GM18907 (cell line): ENCODE data around the gene TSSK6.

Experiments used
- ATAC-seq: cut with Tn5 transposase; IDR thresholded peaks from one replicate; pipeline ENCODE4 v1.9.1; 2021; ENCODE audit warnings: mild to moderate bottlenecking, moderate library complexity; ENCODE audit not compliant: unreplicated experiment

TSSK6 gene

DNA sequence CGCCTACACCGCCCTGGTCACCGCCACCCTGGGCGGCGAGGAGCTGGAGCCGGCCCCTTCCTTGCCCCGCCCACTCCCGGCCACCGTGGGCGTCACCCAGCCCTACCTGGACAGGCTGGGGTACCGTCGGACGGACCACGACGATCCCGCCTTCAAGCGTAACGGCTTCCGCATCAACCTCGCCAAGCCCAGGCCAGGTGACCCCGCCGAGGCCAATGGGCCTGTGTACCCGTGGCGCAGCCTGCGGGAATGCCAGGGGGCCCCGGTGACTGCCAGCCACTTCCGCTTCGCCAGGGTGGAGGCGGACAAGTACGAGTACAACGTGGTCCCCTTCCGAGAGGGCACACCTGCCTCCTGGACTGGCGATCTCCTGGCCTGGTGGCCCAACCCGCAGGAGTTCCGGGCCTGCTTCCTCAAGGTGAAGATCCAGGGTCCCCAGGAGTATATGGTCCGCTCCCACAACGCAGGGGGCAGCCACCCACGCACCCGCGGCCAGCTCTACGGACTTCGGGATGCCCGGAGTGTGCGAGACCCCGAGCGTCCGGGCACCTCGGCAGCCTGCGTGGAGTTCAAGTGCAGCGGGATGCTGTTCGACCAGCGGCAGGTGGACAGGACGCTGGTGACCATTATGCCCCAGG lies 29.7 kb upstream of the TSSK6 start:
- ATAC-seq: no peak

DNA sequence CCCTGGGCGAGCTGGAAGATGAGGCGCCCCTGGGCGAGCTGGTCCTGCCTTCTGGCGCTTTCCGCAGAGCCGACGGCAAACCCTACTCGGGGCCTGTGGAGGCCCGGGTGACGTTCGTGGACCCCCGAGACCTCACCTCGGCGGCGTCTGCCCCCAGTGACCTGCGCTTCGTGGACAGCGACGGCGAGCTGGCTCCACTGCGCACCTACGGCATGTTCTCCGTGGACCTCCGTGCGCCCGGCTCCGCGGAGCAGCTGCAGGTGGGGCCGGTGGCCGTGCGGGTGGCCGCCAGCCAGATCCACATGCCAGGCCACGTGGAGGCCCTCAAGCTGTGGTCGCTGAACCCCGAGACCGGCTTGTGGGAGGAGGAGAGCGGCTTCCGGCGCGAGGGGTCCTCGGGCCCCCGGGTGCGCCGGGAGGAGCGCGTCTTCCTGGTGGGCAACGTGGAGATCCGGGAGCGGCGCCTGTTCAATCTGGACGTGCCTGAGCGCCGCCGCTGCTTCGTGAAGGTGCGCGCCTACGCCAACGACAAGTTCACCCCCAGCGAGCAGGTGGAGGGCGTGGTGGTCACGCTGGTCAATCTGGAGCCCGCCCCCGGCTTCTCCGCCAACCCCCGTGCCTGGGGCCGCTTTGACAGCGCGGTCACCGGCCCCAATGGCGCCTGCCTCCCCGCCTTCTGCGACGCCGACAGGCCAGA lies 29.1 kb upstream of the TSSK6 start:
- no peak for ATAC-seq

DNA sequence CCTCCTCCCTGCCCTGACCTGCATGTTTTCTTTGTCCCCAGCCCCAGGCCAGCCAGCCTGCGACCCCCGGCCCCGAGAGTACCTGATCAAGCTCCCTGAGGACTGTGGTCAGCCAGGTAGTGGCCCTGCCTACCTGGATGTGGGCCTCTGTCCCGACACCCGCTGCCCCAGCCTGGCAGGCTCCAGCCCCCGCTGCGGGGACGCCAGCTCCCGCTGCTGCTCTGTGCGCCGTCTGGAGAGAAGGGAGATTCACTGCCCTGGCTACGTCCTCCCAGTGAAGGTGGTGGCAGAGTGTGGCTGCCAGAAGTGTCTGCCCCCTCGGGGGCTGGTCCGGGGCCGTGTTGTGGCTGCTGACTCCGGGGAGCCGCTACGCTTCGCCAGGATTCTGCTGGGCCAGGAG lies 28.3 kb upstream of the TSSK6 start:
- ATAC-seq: no peak

DNA sequence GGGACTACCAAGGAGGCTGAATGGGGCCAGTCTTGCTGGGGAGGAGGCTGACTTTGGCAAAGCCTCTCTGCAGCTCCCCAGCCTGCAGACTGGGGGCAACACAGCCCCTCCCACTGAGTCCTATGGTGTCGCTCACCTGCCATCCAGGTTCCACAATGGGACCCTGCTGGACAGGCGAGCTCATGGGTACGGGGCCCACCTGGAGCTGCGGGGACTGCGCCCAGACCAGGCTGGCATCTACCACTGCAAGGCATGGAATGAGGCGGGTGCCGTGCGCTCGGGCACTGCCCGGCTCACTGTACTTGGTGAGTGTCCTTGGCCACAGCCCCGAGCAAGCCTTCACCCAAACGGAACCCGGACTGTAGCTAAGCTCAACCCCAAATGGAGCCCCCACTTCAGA lies 27.8 kb upstream of the TSSK6 start:
- ATAC-seq: no peak

DNA sequence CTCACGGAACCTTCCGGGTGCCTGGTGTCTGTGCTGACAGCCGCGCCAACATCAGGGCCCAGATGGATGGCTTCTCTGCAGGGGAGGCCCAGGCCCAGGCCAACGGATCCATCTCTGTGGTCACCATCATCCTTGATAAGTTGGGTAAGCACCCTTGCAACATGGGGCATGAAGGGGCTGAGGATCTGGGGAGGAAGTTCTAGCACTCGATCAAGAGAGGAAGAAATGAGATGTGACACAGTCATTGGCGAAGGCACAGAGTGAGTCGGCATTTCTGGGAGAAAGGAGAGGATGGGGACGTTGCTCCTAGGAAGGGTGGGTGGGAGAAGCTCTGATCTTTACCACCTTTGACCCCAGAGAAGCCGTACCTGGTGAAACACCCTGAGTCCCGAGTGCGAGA lies 27.2 kb upstream of the TSSK6 start:
- no peak for ATAC-seq

DNA sequence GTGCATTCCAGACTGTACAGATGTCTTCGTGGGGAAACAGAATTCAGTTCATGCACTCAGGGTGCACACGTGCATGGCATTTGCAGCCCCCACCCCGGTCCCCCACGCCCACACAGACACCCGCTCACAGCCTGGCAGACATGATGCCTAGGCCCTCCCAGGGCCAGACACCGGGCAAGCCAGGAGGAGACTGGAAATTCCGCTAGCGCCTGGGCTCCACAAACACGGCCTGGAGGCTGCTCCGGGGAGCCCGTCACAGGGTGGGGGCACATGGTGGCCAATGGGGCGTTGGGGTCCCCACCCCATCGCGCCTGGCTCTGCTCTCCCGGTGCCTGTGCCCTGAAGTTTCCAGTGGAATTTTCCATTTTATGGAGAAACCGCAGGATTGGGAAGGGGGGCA lies 26.3 kb upstream of the TSSK6 start:
- no peak for ATAC-seq

DNA sequence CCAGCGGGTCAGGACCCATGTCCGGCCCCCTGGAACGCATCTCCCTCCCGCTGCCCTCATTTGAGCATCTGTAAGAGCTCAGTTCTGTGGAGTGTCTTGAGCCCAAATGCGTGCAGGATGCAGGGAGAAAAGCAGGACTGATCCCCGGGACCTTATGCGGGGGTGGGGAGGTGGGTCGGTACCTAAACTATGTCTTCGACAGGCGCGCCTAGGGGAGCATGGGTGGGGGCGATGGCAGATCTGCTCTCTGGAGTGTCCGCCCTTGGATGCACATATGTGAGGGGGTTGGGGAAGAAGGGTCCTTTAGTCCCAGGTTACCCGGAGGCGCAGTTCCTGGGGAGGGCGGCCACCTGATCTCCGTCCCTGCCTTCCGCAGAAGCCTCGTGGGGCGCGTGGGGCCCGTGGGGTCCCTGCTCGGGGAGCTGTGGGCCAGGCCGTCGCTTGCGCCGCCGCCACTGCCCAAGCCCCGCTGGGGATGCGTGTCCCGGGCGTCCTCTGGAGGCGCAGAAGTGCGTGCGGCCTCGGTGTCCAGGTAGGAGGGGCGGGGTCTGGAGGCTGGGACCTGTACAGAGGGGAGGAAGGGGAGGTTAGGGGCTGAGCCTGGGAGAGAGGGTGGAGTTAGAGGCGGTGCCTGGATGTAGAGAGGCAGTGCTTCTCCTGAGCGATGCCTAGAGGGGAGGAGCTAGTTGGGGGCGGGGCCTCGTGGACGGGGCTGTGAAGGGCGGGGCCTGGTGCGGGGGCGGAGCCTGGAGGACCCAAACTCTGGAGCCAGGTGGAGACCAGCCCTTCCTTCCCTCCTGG lies 25.6 kb upstream of the TSSK6 start:
- no peak for ATAC-seq

DNA sequence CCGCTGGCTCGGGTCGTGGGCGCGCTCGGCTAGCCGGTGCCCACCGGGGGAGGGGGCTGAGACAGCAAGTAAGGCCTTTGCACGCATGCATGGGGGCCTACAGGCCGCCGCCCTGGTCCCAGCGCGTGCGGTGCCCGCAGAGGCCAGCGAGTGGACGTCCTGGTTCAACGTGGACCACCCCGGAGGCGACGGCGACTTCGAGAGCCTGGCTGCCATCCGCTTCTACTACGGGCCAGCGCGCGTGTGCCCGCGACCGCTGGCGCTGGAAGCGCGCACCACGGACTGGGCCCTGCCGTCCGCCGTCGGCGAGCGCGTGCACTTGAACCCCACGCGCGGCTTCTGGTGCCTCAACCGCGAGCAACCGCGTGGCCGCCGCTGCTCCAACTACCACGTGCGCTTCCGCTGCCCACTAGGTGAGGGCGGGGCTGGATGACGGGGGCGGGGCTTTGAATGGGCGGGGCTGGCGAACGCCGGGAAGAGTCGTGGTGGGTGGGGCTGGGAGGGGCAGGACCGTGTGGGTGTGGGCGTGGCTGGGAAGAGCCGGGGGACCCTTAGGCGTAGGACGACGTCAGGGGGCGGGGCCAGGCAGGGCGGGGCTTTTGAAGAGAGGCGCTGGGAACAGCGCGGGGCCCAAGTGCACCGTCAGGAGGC lies 24.8 kb upstream of the TSSK6 start:
- ATAC-seq: no peak

DNA sequence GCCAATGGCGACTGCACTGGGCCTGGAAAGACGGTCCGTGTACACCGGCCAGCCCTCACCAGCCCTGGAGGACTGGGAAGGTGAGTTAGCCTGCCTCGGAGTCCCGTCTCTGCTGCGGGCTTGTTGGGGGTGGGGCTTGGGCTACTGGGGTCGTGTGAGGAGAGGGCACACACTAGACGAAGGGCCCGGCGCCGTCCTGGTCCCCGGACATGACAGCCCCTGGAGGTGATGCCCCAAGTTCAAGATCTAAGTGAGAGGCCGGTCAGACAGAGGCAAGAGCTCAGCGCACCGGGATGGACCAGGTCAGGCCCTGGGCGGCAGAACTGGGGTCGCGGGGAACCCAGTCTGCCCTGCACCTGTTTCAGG lies 24.3 kb upstream of the TSSK6 start:
- no peak for ATAC-seq

DNA sequence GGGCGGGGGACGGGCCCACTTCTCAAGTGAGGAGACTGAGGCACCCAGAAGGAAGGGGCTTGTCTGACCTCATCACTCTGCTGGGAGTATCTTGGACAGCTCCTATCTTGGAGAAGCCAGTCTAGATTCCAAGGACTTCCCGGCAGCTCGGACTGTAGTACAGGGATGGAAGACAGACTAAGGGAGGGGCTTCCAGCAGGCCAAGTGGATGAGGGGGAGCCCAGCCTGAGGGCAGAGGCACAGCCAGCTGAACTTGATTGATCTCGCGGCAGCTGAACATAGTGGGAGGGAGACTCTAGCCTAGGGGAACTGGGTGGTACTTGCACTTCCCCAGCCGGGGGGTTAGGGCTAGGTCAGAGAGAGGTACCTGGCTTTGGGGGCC lies 23.4 kb upstream of the TSSK6 start:
- ATAC-seq: no peak

DNA sequence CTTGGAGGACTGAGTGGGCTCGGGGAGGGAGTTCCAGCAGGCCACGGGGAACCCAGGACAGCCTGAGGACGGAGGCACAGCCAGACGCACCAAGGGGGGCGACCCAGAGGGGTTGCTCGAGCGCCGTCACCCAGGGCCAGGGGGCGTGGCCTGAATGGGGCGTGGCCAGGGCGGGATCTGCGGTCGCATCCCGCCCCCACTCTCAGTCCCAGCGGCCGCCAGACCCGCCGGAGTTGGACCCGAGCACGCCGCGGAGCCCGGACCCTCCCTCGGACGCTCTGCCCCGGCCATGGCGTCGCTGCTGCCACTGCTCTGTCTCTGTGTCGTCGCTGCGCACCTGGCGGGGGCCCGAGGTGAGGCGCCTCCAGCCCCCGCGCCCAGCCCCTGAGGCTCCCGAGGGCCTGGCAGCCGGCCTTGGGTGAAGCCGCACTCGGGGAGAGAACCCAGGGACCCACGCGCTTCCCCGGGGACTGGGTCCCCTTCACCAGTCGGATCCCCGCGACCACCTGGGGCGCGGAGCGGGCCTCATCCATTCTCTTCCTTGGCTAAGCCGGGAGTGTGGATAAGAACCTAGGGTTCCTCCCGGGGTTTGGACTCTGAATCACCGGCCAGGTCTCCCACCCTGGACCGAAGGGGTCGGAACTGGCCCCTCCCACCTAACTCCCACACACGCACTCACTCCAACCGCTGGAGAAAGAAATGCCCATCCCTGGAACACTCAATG lies 22.9 kb upstream of the TSSK6 start, which contains the start of gene CILP2:
Gene CILP2, plus strand, starts transcription at position 205 of the 724 bp plus-strand sequence. Its CDS starts 85 bp downstream, at position 290.
- no peak for ATAC-seq

DNA sequence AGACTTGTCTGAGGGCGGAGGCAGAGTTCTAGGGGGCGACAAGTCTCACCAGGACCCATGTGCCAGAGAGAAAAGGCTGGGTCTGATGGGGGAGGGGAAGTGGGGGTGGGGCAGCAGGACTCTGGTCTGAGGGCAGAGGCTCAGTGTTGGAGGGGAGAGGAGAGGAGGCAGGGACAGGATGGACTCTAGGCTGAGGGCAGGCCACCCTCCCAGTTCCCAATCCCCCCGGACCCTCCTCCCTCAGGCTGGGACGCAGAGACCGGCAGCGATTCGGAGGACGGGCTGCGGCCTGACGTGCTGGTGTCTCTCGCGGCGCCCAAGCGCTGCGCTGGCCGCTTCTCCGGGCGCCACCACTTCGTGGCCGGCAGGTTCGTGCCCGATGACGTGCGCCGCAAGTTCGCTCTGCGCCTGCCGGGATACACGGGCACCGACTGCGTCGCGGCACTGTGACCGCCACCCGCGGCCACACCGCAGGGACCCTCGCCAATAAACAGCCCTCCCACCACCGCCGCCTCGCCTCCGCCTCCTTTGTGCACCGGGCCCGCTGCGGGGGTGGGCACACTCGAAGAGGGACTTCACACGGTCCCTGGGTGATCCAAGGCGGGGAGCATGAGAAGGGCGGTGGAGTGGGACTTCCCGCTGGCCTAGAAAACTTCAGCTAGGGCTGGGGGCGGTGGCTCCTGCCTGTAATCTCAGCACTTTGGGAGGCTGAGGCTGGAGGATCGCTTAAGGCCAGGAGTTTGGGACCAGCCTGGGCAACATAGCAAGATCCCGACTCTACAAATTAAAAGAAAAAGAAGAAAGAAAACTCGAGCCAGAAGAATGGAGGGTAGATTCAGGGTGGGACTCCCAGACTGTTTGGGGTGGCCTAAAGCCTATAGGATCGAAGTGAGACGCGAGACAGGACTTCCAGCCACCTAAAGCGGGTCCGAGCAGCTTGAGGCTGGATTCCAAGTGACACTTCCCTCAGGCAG lies 22.0 kb upstream of the TSSK6 start:
- ATAC-seq: no peak

DNA sequence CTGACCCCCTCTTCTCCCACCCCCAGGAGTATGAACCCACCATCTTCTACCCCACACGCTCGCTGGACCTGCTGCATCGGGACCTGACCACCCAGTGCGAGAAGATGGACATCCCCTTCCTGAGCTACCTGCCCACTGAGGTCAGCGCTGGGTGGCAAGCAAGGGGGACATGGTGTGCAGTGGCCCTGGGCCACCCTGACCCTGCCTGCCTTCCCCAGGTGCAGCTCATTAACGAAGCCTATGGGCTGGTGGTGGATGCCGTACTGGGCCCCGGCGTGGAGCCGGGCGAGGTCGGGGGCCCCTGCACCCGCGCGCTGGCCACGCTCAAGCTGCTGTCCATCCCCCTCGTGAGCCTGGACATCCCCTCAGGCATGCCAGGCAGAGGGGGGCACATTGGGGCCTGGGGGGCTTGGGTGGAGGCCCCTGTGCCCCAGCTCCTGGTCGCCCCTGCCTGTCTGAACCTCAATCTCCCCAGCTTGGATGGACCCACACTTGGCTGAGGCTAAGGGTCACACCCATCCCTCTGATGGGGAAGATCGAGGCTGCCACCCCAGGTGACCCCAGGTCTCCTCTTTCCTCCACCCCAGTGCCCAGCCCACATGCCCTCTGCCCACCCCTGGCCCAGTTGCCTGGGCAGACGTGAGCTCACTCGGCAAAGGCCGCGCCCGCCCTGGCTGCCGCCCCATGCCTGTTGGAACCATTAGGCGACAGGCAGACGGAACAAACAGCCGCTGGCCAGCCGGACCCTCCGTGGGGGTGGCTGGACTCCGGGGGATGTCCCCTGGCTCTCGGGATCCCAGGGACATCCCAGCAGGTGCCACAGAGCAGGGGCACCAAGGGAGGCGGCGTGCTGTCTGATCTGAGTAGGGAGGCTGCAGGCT lies 20.2 kb upstream of the TSSK6 start:
- no peak for ATAC-seq

DNA sequence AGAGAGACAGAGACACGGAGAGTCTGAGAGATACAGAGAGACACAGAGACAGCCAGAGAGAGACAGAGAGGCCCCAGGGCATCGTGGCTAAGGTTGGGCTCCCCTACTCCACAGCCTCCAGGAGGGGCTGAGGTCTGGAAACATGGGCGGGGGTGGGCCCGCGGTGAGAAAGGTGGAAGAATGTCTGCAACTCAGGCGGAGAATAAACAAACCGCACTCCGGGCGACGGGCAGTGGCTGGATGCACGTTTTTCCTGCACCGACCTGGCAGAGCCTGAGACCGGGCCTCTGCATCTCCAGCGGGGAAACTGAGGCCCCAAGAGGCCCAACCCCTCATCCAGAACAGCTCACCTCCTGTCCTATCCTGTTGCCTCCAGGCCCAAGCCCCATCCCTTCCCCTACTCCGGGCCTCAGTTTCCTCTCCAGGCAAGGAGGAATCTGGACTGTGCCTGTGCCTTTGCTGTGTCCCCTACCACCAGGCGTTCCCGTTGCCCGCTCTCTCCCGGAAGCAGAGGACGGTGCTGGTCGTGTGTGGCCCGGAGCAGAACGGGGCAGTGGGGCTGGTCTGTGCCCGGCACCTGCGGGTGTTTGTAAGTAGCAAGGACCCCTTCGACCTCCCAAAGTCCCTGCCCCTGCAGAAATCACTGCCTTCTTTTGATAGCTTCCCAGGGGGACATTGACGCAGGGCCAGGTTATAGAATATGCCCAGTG lies 19.4 kb upstream of the TSSK6 start:
- ATAC-seq: no peak

DNA sequence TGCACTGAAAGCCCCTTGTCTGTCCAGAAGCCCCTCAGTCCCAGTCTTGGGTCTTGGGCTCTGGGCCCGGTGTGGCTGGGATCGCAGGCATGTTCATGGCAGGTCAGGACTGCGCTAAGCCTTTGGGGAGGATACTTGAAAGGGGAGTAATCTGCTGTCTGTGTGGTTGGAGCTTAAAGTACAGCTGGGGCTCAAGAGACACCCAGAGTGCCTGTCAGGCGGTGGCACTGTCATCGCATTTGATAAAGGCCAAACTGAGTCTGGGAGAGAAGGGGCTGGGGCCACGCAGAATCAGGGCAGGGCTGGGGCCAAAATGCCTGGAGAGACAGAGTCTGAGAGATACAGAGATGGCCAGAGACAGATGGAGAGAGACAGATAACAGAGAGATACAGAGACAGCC lies 18.5 kb upstream of the TSSK6 start:
- ATAC-seq: no peak

DNA sequence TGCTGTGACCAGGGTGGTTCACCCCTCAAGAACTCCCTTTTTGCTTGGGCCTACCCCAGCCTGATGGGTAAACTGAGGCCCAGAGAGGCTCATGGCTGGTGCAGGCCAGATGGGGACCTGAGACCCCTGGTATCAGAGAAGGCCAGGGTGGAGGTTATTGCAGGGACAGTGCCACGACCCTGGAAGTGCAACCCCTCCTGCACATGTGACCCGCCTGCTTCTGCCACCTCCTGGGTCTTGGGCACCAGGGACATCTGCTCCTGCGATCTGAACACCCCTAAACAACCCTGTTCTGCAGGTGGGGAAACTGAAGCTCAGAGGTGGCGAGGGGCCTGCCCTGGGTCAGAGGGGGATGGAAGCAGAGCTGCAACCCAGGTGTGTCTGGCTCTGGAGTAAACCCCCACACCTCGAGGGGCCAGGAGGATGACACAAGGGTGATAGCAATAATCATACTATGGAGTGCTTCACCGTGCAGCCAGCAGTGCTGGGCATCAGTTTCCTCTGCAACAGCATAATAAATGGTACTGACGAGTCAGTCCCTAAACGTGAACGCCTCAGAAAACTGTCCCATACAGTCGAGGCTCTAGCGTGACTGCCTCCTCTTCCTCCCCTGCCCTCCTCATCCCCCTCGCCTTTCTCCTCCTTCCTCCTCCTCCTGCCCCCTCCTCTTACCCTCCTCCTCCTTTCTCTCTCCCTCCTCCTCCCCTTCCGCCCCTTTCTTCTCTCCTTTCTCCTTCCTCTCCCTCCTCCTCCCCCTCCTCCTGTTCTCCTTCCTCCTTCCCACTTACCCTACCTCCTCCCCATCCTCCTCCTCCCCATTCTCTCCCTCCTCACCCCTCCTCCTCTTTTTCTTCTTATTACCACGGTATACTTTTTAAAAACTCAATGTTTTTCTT lies 17.7 kb upstream of the TSSK6 start:
- no peak for ATAC-seq
